ENCODE measurements around the gene MRPL36.

DNA sequence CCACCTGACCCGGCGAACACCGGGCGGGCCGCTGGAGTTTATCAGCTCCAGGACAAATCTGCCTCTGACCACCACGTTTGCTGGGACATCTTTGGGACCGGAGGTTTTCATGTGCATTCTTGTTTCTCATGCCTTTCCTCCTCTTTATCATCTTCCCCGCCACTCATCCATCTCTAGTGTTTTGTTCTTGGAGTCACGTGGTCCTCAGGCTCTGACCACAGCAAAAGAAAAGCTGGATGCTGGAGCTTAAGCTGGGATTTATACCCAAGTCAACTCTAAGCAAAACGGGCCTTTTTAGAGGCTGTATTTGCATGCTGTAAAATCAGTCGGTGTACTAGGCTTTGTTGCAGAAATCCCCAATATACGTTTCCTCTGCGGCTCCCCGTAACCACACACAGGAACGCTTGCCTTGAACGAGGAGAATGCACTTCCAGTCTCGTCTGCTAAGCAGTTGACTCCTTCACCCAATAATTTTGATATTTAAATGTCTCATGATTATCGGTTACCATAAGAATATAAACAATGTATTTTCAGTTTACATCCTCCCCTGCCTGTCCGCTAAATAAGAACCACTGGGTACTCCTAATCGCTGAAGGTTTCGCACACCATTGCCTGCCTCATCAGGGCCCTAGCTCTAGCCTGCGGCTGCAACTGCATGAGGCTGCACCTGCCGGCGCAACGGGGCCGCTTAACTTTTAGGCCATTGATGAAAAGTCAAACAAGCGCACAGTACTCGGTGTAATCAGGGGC is 1.0 kb upstream of the MRPL36 start:
- TF ChIP-seq, protein P1, sequence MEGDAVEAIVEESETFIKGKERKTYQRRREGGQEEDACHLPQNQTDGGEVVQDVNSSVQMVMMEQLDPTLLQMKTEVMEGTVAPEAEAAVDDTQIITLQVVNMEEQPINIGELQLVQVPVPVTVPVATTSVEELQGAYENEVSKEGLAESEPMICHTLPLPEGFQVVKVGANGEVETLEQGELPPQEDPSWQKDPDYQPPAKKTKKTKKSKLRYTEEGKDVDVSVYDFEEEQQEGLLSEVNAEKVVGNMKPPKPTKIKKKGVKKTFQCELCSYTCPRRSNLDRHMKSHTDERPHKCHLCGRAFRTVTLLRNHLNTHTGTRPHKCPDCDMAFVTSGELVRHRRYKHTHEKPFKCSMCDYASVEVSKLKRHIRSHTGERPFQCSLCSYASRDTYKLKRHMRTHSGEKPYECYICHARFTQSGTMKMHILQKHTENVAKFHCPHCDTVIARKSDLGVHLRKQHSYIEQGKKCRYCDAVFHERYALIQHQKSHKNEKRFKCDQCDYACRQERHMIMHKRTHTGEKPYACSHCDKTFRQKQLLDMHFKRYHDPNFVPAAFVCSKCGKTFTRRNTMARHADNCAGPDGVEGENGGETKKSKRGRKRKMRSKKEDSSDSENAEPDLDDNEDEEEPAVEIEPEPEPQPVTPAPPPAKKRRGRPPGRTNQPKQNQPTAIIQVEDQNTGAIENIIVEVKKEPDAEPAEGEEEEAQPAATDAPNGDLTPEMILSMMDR (IDR thresholded peaks at IDR 0.05): no peak
- TF ChIP-seq POLR2AphosphoS5 (IDR thresholded peaks at IDR 0.05) (no peak), POLR2A (IDR thresholded peaks at IDR 0.05) (no peak)
